NCI-H1092 (cell line): ENCODE measurements around the gene ZMIZ1.

ENCODE experiments used
- DNase-seq: peaks from one replicate; lab custom pipeline; 2025; lab: John Stamatoyannopoulos, UW

ZMIZ1 gene

DNA sequence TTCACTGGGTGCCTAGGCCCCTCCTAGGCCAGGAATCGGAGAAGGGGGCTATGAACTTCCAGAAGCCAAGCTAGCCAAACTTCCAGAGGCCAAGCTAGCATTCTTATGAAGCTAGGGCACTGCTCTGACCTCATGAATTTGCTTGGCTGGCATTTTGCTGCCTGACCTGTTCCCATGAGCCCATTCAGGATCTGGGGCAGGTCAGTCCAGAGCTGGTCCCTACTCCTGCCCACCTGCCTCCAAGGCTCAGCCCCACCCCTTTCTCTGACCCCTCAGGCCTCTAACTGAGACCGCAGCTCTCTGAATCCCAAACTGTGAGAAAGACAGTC is 277.2 kb downstream of the ZMIZ1 start:
- DNase-seq, result no peak

- DNase-seq, result no peak
Observed at GRCh38 chr10:79346388-79347225, 277.8 kb downstream of the ZMIZ1 start.

DNA sequence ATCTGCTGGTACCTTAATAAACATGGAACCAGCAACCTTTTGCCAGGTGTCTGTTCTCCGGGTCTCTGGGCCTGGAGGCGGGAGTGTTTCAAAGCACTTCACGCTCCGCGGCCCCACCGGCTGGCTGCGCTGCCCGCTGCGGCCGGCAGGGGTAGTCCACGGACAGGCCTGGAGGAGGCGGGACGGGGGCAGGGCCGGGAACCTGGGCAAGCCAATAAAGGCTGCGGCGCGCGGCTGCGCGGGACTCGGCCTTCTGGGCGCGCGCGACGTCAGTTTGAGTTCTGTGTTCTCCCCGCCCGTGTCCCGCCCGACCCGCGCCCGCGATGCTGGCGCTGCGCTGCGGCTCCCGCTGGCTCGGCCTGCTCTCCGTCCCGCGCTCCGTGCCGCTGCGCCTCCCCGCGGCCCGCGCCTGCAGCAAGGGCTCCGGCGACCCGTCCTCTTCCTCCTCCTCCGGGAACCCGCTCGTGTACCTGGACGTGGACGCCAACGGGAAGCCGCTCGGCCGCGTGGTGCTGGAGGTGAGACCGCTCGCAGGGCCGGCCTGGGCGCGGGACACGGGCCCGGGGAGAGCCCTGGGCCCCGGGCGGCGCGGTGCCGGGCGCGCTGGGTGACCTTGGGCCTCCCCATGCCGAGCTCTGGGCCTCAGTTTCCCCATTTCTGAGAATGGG is 278.6 kb downstream of the ZMIZ1 start, which contains the start of gene PPIF:
PPIF (plus strand) TSS at position 244 of the 668 bp plus-strand sequence; CDS start at position 324, 80 bp downstream.
- DNase-seq, result peak; percentile 74

DNA sequence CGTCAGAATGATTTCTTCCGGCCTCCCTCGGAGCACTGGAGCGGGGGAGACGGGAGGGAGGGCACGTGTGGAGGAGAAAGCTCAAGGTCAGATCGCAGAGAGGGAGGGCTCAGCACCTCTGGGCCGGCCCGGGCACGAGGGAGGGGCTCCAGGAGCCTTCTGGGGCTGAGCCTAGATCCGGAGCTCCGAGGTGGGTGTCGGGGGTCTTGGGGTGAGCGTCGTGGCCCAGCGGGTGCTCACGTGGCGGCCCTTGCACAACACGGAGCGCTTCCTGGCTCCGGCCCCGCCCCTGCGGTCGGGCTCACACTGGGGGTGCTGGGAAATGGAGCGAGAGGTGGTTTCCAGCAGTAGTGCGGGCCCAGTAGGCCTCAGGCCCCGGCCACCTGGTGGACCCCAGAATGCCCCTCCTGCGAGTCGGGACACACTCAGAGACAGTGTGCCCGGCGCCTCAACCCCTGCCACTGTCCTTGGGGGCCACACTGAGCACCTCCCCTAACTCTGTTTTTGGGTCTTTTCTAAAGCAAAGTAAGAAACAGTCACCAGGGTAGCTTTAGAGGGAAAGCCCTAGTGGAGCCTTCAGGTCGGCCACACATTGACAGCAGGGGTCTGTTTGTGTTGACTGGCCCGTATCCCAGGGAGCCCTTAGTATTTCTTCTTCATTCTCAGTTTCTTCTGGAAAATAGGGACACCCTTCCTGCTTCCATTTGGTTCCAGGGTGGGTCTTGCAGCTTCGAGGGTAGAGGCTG is 279.3 kb downstream of the ZMIZ1 start:
- DNase-seq, result no peak

DNA sequence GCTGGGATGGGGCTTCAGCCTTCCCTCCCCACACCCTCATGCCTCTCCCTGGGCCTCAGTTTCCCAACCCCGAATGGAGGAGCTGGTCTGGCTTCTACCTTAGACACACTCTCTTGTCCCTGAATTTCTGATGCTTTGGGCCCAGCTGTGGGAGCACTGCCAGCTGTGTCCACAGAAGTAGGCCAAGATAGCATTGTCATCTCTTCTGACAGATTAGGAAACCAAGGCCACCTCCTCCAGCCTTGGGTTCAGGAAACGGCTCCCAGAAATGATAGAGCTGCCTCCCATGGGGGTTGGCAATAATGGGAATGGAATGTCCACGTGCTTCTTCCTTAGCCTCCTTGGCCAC is 279.8 kb downstream of the ZMIZ1 start:
- DNase-seq, result no peak

GRCh38 chr10:79349072-79349491 is 280.3 kb downstream of the ZMIZ1 start:
- DNase-seq, result no peak

GRCh38 chr10:79349766-79350406 is 281.1 kb downstream of the ZMIZ1 start:
- no peak for DNase-seq

DNA sequence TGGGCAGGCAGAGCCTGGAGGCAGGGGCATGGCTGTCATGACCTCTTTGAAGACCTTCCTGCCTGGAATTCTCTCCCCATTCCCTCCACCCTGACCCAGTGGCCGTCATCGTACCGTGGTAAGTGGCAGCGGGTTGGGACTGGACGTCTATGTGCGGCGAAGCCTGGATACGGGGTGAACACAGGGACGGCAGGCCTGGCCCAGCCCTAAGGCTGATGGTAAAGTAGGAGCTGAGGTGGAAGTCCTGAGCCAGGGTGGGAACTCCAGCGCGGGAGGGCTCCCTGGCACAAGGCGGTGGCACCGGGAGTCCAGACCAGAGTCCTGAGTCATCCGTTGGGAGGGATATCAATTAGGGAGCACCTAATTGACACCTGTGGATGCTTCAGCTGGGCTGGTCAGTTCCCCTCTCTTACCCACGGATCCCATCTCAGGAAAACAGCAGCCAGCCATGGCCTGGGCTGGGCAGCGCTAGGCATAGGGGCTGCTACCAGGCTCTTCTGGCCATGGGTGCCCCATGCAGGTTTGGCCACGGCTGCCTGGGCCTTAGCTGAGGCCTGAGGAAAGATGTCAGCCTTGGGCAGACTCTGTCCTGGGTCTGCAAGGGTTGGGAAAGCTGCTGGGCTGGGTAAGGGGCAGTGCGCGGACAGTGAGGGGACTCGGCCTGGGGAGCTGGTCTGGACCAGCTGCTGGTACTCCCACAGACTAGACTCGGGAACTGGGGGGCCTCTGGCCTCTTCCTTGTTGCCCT is 281.8 kb downstream of the ZMIZ1 start:
- DNase-seq, result no peak

GRCh38 chr10:79351332-79351731 is 282.6 kb downstream of the ZMIZ1 start:
- no peak for DNase-seq

DNA sequence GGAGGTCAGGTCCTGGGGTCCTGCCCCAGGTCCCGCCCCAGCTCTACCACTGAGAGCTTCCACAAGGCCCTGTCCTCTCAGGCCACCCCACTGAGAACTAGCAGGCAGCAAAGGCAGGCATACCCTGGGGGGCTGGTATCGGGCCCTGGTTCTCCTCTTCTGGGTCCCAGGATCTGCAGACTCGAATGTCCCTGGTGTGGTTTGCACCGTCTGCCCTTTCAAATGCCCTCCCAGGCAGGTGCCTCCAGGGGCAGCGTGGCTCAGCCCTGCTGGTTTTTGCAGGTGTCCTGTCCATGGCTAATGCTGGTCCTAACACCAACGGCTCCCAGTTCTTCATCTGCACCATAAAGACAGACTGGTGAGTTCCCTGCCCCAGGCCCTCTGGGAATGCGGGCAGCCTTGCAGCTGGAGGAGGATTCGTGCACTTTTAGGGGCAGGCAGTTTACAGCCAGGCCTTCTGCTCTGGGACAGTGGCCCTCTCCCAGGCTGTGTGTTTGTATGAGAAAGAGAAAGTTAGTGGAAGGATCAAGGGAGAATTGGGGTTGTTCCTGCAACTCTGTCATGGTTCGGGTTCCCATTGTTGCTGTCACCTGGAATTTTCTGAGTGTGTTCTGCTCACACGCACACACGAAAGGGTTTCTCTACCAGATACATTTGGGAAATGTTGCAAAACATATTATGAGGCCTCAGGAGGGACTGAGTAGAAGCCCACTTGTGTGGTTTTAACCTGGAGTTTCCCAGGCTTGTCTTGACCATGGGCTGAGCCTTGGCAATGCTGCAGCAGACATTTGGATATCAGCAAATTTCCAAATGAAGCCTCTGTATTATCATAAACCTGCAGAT is 283.5 kb downstream of the ZMIZ1 start:
- no peak for DNase-seq

- DNase-seq, result no peak
Observed at GRCh38 chr10:79353000-79353406, 284.2 kb downstream of the ZMIZ1 start.

GRCh38 chr10:79353726-79354125 is 285.0 kb downstream of the ZMIZ1 start:
- no peak for DNase-seq

- no peak for DNase-seq
Observed at GRCh38 chr10:79354141-79354540, 285.4 kb downstream of the ZMIZ1 start.

DNA sequence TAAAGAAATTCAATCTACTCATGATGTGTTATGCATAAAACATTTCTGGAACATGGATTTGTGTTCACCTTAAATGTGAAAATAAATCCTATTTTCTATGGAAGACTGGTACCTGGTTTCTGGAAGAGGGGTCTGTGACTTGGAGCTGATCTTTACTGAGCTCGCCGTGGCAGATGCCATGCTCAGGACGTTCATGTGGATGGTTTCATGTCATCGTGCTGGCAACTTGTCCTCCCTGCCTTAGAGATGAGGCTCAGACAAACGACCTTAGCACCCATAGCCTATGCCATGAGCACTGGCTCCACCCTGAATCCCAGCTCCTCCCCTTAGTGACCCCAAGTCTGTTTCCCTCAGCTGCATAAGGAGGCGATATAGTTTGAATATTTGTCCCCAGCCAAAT is 285.8 kb downstream of the ZMIZ1 start:
- DNase-seq, result no peak

DNA sequence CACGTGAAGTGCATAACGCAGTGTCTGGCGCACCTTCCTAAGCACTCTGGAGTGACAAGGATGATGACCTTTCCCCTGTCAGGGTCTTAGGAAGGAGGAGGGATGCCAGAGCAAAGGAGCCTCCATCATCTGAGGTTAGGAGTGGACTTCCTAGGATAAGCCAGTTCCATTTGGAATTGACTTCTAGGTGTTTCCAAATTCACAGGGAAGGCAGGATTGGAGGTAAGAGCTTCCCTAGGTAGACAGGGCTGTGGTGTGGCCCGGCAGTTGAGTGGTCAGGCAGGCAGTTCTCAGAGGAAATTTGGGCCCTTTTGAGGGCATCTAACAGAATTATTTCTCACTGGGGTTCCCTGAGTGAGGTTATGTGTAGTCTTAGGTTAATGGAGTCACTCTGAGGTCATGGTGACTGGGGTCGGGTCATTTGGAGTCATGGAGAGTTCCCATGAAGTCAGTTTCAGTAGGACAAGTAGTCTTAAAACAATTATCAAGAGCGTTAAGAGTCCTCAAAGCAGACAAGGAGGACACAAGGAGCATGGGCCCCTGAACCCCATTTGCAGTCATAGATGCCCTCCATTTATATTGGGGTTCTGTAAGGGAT is 286.8 kb downstream of the ZMIZ1 start:
- DNase-seq, result no peak

GRCh38 chr10:79356104-79356503 is 287.3 kb downstream of the ZMIZ1 start:
- no peak for DNase-seq

- DNase-seq, result no peak
Observed at GRCh38 chr10:79357180-79357579, 288.4 kb downstream of the ZMIZ1 start.

- no peak for DNase-seq
Observed at GRCh38 chr10:79358811-79359210, 290.0 kb downstream of the ZMIZ1 start.

DNA sequence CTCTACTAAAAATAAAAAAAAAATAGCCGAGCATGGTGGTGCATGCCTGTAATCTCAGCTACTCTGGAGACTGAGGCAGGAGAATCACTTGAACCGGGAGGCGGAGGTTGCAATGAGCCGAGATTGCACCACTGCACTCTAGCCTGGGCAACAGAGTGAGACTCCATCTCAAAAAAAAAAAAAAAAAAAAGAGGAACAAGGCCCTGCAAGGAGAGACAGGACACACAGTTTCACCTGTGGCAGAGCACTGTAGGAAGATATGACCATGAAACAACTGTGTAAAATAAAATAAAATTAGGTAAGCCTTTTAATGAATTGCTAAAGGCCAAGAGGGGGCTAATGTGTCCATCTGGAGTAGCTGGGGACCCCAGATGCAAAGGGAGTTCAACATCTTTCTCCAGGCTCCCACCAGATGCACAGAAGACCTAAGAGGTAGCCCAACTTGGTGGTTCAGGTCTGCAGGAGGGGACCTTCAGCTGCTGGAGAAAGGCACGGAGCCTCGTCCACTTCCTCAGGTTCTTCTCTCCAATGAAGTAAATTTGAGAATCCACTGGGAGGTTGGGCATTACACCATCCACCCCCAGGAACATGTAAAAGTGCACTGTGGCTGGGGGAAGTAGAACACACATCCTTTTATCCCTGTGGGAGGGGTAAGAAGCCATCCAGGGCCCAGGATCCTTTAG is 291.2 kb downstream of the ZMIZ1 start:
- no peak for DNase-seq
